Right cardiac atrium (tissue), 5 donors: ENCODE data around the gene CLK1. TPM values are rescaled to one million over a fixed set of nuclear protein-coding genes. Genes with fewer than 3 reads are reported as not detected.
"Not testable (repeated sequence)": the region's sequence is repeated elsewhere in the genome, so short reads cannot be mapped to it uniquely, and the experiment has no call there.

ENCODE experiments used
- ATAC-seq, 2 donors: fragments of 200-7000 bp; cut with Tn5 transposase; one replicate each; pipeline versions ENCODE4 v1.8.0 to v1.9.1; 2020; ENCODE audit warnings: moderate library complexity in 2 of 2, mild to moderate bottlenecking in 1 of 2
- DNase-seq, 3 donors: peaks; one replicate each; pipeline ENCODE4 v3.0.0-alpha.2; 2020
- H3K27ac ChIP-seq: one replicate; pipeline ENCODE4 v1.5.1; 2013; ENCODE audit warnings: mild to moderate bottlenecking, low read length, control low read depth, moderate library complexity
- H3K27me3 ChIP-seq: one replicate; pipeline ENCODE4 v1.6.1; 2013; ENCODE audit not compliant: control insufficient read depth, insufficient read depth
- H3K4me1 ChIP-seq: one replicate; pipeline ENCODE4 v1.6.1; 2013; ENCODE audit warnings: low read length; ENCODE audit not compliant: control insufficient read depth, insufficient read depth
- H3K4me3 ChIP-seq: one replicate; pipeline ENCODE4 v1.5.1; 2013; ENCODE audit warnings: low read length, control low read depth
- H3K9me3 ChIP-seq: one replicate; pipeline ENCODE4 v1.6.1; 2013; ENCODE audit warnings: low read length; ENCODE audit not compliant: control insufficient read depth
- WGBS: extraction: QIAGEN DNeasy Blood & Tissue Kit; methylation state at CpG from one replicate; pipeline ENCODE4 v1.1.7; 2013; 5-methylcytosine and 5-hydroxymethylcytosine counted together
- intact Hi-C, 4 donors: fragments of 100-400 bp; cut with DNase I; formaldehyde crosslinking; loops; one replicate each; pipeline versions ENCODE4 v1.11.0 to v1.14.0; 2022 to 2023
- long read RNA-seq, 4 donors: library from polyadenylated mRNA; unstranded; transcript quantifications; one replicate each; pipeline ENCODE4 v2.0.0, GENCODE V29; 2020 to 2021
- polyA plus RNA-seq: library from polyadenylated mRNA; stranded (reverse); fragments of 200-250 nt; gene quantifications from one replicate; pipeline ENCODE4 v1.2.3, GENCODE V29; 2013
- total RNA-seq, 4 donors: library from RNA; stranded (reverse); fragmentation: NEBNext Ultra II Directional; extraction: Animal tissue kit (Norgen Biotek cat#: 25700); gene quantifications; one replicate each; pipeline ENCODE4 v1.2.1, GENCODE V29; 2021
- donor health status: healthy with polysubstance abuse.
- donor health status: DM: no; HTN: yes; CAD: no.
- donor health status: DM: no; HTN: no; CAD: no.
- donor health status: DM: no; HTN: yes; CAD: no; lungs with severe emphysema.
- donor health status: DM: yes; HTN: yes; CAD: no.

The CLK1 gene
- total RNA-seq (10 to 100 TPM; 48.0 to 70.1 (median 64.1) TPM), polyA plus RNA-seq (122 TPM)
- long read RNA-seq, donor 1, transcript CLK1-210 (11 exons, 3,208 nt), result major isoform, 10 of 22 reads
- long read RNA-seq, donor 1, partial matches to known transcripts, result 1 of 22 reads
- long read RNA-seq, donor 1, other reads (novel, unspliced or antisense), result 2 of 22 reads
- long read RNA-seq, donor 2, transcript CLK1-210 (11 exons, 3,208 nt), result major isoform, 10 of 17 reads
- long read RNA-seq, donor 2, partial matches to known transcripts, result 1 of 17 reads
- long read RNA-seq, donor 2, other reads (novel, unspliced or antisense), result 2 of 17 reads
- long read RNA-seq, donor 3, transcript CLK1-201 (13 exons, 1,888 nt), result minor isoform, 15 of 72 reads
- long read RNA-seq, donor 3, transcript CLK1-204 (12 exons, 1,682 nt), result minor isoform, 20 of 72 reads
- long read RNA-seq, donor 3, transcript CLK1-210 (11 exons, 3,208 nt), result major isoform, 26 of 72 reads
- long read RNA-seq, donor 3, partial matches to known transcripts, result 3 of 72 reads
- long read RNA-seq, donor 3, other reads (novel, unspliced or antisense), result 7 of 72 reads
- long read RNA-seq, donor 4, transcript CLK1-201 (13 exons, 1,888 nt), result major isoform, 7 of 18 reads
- long read RNA-seq, donor 4, transcript CLK1-210 (11 exons, 3,208 nt), result minor isoform, 6 of 18 reads
- long read RNA-seq, donor 4, partial matches to known transcripts, result 2 of 18 reads
- long read RNA-seq, donor 4, other reads (novel, unspliced or antisense), result 1 of 18 reads

- intact Hi-C loops, result loop anchor here in 1 of 4 donors (5.0 kb wide), 1 partner anchor 52 kb away; the partner anchor contains the start of gene BZW1
- ATAC-seq (peak; percentile 96), DNase-seq (peak; percentile 98 to 100 (median 99))
- WGBS, result under 1% methylated on average over 89 of the region's 89 CpGs
- Histone ChIP-seq H3K9me3 (no peaks in the 10 kb centered on the region), H3K27ac (peak within 1 kb of the TSS; percentile 99), H3K4me1 (no peaks in the 10 kb centered on the region), H3K27me3 (no peaks in the 10 kb centered on the region), H3K4me3 (peak within 1 kb of the TSS; percentile 83)
Observed at GRCh38 chr2:200864176-200865034, at the start of gene CLK1. Gene CLK1, minus strand, starts transcription at chr2:200864658. Its CDS starts 2,796 bp downstream, at chr2:200861862.

GRCh38 chr2:200913654-200914053 is 49.2 kb upstream of the CLK1 start:
- ATAC-seq, result no peak
- no peak overlapping the region for H3K4me3 ChIP-seq
- intact Hi-C loops, result no loop called here

GRCh38 chr2:200909958-200910357 is 45.5 kb upstream of the CLK1 start:
- ATAC-seq (no peak), DNase-seq (no peak)
- 95% methylated on average over 4 of the region's 4 CpGs for WGBS
- intact Hi-C loops, result loop anchor here in 1 of 4 donors (5.0 kb wide), 1 partner anchor 267 kb away; no protein-coding TSS in a partner anchor
- Histone ChIP-seq H3K27me3 (no peaks in the 10 kb centered on the region), H3K27ac (no peak overlapping the region), H3K9me3 (no peaks in the 10 kb centered on the region), H3K4me1 (no peaks in the 10 kb centered on the region), H3K4me3 (no peak overlapping the region)

More at GRCh38 chr2:200913654-200914053, 49.2 kb upstream of the CLK1 start:
- Histone ChIP-seq H3K27me3 (no peaks in the 10 kb centered on the region), H3K4me1 (no peaks in the 10 kb centered on the region), H3K27ac (no peak overlapping the region), H3K9me3 (no peaks in the 10 kb centered on the region)
- no peak for DNase-seq

- ATAC-seq (peak; percentile 78 to 79), DNase-seq (peak; percentile 68 to 87 (median 82))
- WGBS, result 47% methylated on average over 2 of the region's 2 CpGs
- H3K4me3 ChIP-seq, result no peak overlapping the region
- no peak overlapping the region for H3K27ac ChIP-seq
- intact Hi-C loops, result loop anchor here in 1 of 4 donors (5.0 kb wide), 1 partner anchor 272 kb away; no protein-coding TSS in a partner anchor
- H3K9me3 ChIP-seq, result no peaks in the 10 kb centered on the region
- no peaks in the 10 kb centered on the region for H3K27me3 ChIP-seq
- H3K4me1 ChIP-seq, result no peaks in the 10 kb centered on the region
Observed at GRCh38 chr2:200905618-200906296, 41.3 kb upstream of the CLK1 start.

- ATAC-seq (peak; percentile 84 to 87), DNase-seq (peak in 2 of 3 donors; percentile 32 to 59)
- Histone ChIP-seq H3K9me3 (no peaks in the 10 kb centered on the region), H3K27ac (no peak overlapping the region), H3K27me3 (no peaks in the 10 kb centered on the region), H3K4me3 (no peak overlapping the region), H3K4me1 (no peaks in the 10 kb centered on the region)
- intact Hi-C loops, result loop anchor here in 3 of 4 donors (5.0 kb wide), 3 partner anchors 166 to 276 kb away; partner anchors contain the start of genes HYCC2 (in 1 of the 3) and NDUFB3 (in 1 of the 3)
- WGBS, result 5% methylated on average over 4 of the region's 4 CpGs
Observed at GRCh38 chr2:200901459-200902072, 37.1 kb upstream of the CLK1 start.

GRCh38 chr2:200899482-200899881 is 35.0 kb upstream of the CLK1 start:
- intact Hi-C loops, result no loop called here
- DNase-seq (no peak), ATAC-seq (no peak)
- H3K9me3 ChIP-seq, result no peaks in the 10 kb centered on the region
- H3K27me3 ChIP-seq, result no peaks in the 10 kb centered on the region
- H3K4me3 ChIP-seq, result no peak overlapping the region
- no peak overlapping the region for H3K27ac ChIP-seq
- no peaks in the 10 kb centered on the region for H3K4me1 ChIP-seq

- intact Hi-C loops, result no loop called here
- no peaks in the 10 kb centered on the region for H3K4me1 ChIP-seq
- WGBS, result under 1% methylated on average over 50 of the region's 50 CpGs
- DNase-seq (peak; percentile 97 to 98 (median 98)), ATAC-seq (peak; percentile 97 to 98)
- peak within 1 kb of the TSS; percentile 97 for H3K27ac ChIP-seq
- peak within 1 kb of the TSS; percentile 87 for H3K4me3 ChIP-seq
- no peaks in the 10 kb centered on the region for H3K9me3 ChIP-seq
- no peaks in the 10 kb centered on the region for H3K27me3 ChIP-seq
Observed at GRCh38 chr2:200888704-200889625, 24.5 kb upstream of the CLK1 start, which contains the start of the genes NIF3L1 and PPIL3. Gene NIF3L1, plus strand, starts transcription at chr2:200889371. Its CDS starts 2,573 bp downstream, at chr2:200891944. Gene PPIL3, minus strand, starts transcription at chr2:200889077. Its CDS starts 1,462 bp downstream, at chr2:200887615.

GRCh38 chr2:200881715-200882249 is 17.3 kb upstream of the CLK1 start:
- H3K27me3 ChIP-seq, H3K9me3 ChIP-seq, H3K27ac ChIP-seq, H3K4me1 ChIP-seq, DNase-seq, ATAC-seq, H3K4me3 ChIP-seq, intact Hi-C loops: not testable (repeated sequence)
- WGBS, result 73% methylated on average over 2 of the region's 2 CpGs
